ENCODE data around the gene KIF26B.

DNA sequence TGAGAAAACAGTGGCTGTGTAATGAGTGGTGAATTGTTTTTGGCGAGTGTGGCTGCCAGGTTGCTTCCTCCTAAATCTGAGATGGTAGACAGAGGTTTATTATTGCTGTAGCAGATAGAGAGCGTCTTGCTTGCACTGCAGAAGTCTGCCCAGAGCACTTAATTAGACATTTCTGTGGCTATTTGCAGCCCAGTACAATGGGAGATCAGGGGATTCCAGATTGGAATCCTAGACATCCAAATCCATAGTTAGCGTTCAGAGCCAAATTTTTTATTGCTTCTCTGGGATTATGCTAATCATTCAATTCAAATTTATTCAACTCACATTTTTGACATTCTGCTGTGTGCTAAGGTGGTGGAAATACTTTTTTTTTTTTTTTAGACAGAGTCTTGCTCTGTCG lies 30.0 kb downstream of the KIF26B start:
- TF ChIP-seq, protein P1, sequence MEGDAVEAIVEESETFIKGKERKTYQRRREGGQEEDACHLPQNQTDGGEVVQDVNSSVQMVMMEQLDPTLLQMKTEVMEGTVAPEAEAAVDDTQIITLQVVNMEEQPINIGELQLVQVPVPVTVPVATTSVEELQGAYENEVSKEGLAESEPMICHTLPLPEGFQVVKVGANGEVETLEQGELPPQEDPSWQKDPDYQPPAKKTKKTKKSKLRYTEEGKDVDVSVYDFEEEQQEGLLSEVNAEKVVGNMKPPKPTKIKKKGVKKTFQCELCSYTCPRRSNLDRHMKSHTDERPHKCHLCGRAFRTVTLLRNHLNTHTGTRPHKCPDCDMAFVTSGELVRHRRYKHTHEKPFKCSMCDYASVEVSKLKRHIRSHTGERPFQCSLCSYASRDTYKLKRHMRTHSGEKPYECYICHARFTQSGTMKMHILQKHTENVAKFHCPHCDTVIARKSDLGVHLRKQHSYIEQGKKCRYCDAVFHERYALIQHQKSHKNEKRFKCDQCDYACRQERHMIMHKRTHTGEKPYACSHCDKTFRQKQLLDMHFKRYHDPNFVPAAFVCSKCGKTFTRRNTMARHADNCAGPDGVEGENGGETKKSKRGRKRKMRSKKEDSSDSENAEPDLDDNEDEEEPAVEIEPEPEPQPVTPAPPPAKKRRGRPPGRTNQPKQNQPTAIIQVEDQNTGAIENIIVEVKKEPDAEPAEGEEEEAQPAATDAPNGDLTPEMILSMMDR (IDR thresholded peaks at IDR 0.05), result no peak
- TF ChIP-seq POLR2A (IDR thresholded peaks at IDR 0.05), result no peak
